Stimulated activated naive CD4-positive, alpha-beta T cell treated with Interleukin-2 at 50 U/mL for 16 hours (primary cell): ENCODE results near the gene PLCD4.

ENCODE experiments used
- DNase-seq: peaks from one replicate; lab custom pipeline; 2025; lab: John Stamatoyannopoulos, UW

Gene PLCD4

GRCh38 chr2:218621007-218621406, 13.3 kb downstream of the PLCD4 start:
- DNase-seq, result no peak

- DNase-seq, result no peak
These were observed 15.1 kb downstream of the PLCD4 start for GRCh38 chr2:218622606-218623365.

- no peak for DNase-seq
These were observed 15.6 kb downstream of the PLCD4 start for GRCh38 chr2:218623366-218623705.

- DNase-seq, result no peak
These were observed 18.7 kb downstream of the PLCD4 start for GRCh38 chr2:218626369-218626768.

GRCh38 chr2:218627939-218628338, 20.2 kb downstream of the PLCD4 start:
- no peak for DNase-seq

GRCh38 chr2:218631837-218632236, 24.1 kb downstream of the PLCD4 start:
- DNase-seq, result no peak

GRCh38 chr2:218635719-218636118, 28.0 kb downstream of the PLCD4 start:
- DNase-seq, result no peak

GRCh38 chr2:218638372-218638771, 30.7 kb downstream of the PLCD4 start:
- no peak for DNase-seq

GRCh38 chr2:218642121-218642656, 34.5 kb downstream of the PLCD4 start:
- DNase-seq, result no peak

- no peak for DNase-seq
These were observed 35.1 kb downstream of the PLCD4 start for GRCh38 chr2:218642786-218643185.

- DNase-seq, result no peak
These were observed 36.1 kb downstream of the PLCD4 start for GRCh38 chr2:218643751-218644310.

GRCh38 chr2:218644721-218645120, 37.0 kb downstream of the PLCD4 start:
- DNase-seq, result no peak

- DNase-seq, result no peak
These were observed 37.4 kb downstream of the PLCD4 start for GRCh38 chr2:218645126-218645525.

- DNase-seq, result peak; percentile 24
These were observed 40.5 kb downstream of the PLCD4 start for GRCh38 chr2:218648088-218648786.

GRCh38 chr2:218648787-218649100, 41.0 kb downstream of the PLCD4 start:
- DNase-seq, result no peak

- DNase-seq, result no peak
These were observed 48.1 kb downstream of the PLCD4 start for GRCh38 chr2:218655751-218656150.

- peak; percentile 50 for DNase-seq
These were observed 51.1 kb downstream of the PLCD4 start for GRCh38 chr2:218658671-218659257.

GRCh38 chr2:218659258-218659987, 51.7 kb downstream of the PLCD4 start, which contains the start of the genes BCS1L and ZNF142:
Gene BCS1L, plus strand, starts transcription at chr2:218659683. Its CDS starts 1,305 bp downstream, at chr2:218660988.
Gene ZNF142, minus strand, starts transcription at chr2:218659623. Its CDS starts 3,194 bp downstream, at chr2:218656429.
- peak; percentile 96 for DNase-seq

- no peak for DNase-seq
These were observed 52.3 kb downstream of the PLCD4 start for GRCh38 chr2:218659988-218660358.

GRCh38 chr2:218662377-218662776, 54.7 kb downstream of the PLCD4 start:
- DNase-seq, result no peak

- no peak for DNase-seq
These were observed 55.1 kb downstream of the PLCD4 start for GRCh38 chr2:218662827-218663226.

GRCh38 chr2:218663901-218664300, 56.2 kb downstream of the PLCD4 start:
- no peak for DNase-seq
